Stimulated activated CD8-positive, alpha-beta memory T cell treated with anti-CD3 and anti-CD28 coated beads, Interleukin-15, amount 100 ng/mL, for 48 hours (primary cell): ENCODE data around the gene CTNNA2.

Experiments used
- DNase-seq, 2 donors: peaks; one replicate each; pipeline ENCODE4 v3.0.0-alpha.2; 2020; ENCODE audit warnings: low read depth in 2 of 2

Gene CTNNA2

DNA sequence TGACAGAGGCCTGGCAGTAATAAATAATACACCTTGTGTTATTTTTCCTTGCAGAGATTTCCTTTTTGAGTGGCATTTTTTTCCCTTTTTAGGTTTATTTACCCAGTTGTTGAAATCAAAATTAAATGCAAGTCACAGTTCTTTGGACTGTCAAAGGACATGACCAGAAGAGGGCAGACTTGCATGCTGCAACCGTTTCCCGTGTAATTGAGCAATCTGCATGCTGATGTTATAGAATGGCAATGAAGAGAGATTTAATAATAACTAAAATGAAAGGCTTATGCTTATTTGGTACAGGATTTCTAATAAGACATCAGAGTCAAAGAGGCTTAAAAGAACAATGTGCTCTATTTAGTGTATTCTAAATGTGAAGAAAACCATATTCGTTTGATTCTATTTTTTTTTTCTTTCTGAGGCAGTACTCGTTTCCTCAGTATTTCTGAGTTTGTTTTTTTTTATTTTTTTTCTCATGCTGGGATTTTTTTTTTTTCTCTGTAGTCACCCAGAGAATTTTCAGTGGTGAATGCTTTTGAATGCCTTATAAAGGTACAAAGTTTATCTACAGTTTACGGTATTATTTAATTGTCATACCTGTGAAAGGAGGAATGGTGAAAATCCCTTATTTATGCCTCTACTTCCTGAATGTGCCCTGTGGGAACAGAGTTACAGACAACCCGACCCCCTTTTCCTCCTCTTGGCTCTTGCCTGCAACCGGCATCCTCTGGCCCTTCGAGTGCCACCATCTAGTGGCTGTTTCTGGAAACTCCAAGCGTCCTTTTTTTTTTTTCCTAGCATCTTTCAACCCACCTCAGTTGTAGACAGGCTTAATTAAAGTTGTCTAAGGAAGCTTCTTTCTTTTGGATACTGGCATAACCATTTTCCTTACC lies 423.2 kb downstream of the CTNNA2 start:
- DNase-seq: no peak

GRCh38 chr2:79936715-79937114 lies 423.9 kb downstream of the CTNNA2 start:
- no peak for DNase-seq

GRCh38 chr2:79938648-79939047 lies 425.8 kb downstream of the CTNNA2 start:
- DNase-seq: no peak

DNA sequence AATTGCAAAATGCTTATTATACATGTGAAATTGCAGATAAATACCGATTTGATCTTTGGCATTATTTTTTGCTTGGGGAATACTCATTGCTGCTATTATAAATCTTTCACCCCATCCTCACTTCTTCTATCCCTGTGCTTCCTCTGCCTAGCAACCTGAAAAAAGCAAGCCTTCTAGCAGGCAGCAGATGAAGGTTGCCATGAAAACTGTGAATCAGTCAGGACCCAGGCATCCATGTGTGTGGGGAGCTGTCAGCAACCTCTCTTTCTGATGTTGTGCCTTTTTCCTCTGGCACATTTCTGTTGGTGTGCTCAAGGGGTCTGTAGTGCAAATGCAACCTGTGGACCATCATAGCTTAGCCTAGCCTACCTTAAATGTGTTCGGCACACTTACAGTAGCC lies 427.5 kb downstream of the CTNNA2 start:
- DNase-seq: no peak

- DNase-seq: no peak
Observed at GRCh38 chr2:79941179-79941578, 428.3 kb downstream of the CTNNA2 start.

DNA sequence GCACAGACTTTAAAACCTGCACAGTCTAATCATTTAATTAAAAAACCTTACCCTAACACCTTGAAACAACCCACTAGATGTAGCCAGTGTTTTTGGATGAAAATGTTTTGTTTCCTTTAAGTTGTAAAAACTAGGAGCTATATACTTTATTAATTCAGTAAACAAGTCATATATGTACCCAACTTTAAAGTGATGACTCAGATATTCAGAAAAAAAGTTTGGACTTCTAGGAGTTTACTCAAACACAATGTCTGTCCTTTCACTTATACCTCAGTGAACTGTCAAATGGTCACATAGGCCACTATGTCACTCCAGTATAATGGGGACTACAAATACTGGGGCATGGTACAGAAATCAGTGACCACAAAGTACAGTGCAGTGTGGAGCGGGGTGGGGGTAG lies 431.4 kb downstream of the CTNNA2 start:
- DNase-seq: no peak

DNA sequence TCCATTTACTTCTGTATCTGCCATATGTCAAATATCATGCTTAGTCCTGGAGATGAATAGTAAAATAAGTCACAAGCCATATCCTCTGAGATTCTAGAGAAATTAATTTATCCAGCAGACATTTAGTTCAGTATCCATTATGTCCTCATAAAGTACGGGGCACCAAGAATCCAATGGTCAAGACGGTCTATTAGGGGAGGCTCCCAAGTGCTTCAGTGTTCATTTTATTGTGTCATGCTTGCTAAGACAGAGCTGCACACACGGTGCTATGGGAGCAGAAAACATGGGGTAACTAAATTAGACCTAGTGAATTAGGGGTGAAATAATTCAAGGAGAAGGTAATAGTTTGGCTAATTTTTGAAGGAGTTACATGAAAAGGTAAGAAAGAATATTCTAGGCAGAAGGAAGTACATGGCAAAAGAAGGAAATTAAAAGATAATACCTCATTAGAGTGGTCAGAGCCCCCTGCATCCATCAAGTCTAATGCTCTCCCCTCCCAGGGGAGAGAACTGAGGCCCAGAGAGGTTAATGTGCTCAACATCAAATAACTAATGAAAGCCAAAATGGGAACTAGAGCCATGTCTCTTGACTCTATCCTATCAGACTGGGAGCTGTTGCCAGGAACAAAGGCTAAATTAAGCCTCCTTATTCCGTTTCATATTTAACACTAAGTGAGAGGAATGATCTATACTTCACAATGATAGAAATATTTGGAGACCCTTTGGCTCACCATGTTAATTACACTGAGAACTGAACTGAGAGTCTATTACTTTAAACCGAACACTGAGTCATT lies 433.0 kb downstream of the CTNNA2 start:
- DNase-seq: no peak

- no peak for DNase-seq
Observed at GRCh38 chr2:79947751-79948150, 434.9 kb downstream of the CTNNA2 start.

DNA sequence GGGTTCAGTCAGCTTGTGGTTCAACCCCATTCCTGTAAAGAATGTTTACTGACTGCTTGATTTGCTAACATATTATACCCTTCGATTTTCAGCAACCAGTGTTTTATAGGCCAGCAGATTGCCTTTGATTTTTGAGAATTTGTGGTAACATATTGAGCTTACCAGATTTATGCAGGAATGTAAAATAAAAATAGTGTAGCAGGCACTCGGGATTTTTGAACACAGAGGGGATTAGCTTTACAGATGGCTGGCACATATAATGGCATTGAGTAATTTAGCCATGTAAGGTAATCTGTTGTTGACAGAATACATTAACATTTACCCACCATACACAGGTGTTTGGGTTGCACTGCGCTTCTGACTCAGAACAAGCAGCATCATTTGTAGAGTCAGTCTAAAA lies 437.7 kb downstream of the CTNNA2 start:
- DNase-seq: no peak

DNA sequence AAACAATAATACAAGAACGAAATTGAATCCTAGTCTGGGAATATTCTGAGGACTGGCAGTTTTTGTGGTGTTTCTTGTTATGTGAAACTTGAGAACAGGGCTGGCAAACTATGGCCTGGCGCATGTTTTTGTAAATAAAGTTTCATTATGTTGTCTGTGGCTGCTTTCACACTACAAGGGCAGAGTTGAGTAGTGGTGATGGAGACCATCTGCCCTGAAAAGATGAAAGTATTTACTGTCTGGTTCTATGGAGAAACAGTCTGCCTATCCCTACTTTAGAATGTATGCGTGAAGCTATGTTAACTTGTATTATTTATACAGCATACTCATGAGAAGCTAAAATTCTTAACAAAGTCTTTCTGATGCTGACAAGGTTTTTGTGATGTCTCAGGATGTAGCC lies 439.8 kb downstream of the CTNNA2 start:
- DNase-seq: no peak

DNA sequence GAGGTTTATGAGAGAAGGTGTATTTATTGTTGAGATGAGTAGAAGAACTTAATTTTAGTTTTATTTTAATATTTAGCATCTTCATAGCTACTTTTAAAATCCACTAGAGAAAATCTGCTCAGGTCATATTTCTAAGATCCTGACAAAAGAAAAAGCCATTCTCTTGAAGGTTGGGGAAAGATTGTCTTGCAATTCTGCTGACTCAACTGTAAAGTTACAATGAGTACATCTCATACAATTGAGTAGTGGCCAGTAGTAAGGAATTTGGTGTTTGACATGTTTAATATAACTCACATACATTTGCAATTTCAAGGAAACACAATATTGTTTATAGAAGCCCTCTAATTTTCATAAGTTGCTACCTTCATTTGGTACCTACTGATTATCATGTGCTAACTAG lies 447.2 kb downstream of the CTNNA2 start:
- DNase-seq: no peak

- DNase-seq: no peak
Observed at GRCh38 chr2:79960519-79960918, 447.7 kb downstream of the CTNNA2 start.

DNA sequence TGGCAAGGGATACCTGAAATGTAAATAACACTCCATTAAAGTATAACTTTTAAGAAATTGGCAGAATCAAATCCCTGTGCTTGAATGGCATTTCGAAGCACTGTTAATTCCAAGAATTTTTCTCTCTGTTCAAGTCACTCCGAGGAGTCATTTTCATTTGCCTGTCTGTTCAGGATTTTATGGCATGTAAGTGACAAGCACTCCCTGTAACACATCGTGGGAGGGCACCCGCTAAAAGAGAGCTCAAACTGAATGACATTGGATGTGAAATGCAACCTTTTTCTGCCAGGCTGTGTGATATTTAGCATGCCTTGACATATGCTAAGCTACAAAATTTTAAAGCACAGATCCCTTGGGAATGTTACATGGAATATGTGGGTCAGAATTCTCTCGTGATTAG lies 452.1 kb downstream of the CTNNA2 start:
- DNase-seq: no peak

DNA sequence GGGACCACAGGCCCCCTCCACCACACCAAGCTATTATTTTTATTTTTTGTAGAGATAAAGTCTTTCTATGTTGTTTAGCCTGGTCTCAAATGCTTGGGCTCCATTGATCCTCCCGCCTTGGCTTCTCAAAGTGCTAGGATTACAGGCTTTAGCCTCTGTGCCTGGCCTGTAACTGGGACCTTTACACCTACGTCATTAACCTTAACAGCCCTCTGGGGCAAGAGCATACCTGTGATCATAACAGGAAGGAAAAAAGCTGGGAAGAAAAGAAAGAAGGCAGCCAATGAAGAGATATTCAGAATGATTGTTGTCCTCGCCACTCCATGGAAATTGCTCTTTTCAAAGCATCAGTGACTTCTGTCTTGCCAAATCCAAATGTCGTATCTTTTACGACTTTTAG lies 453.5 kb downstream of the CTNNA2 start:
- DNase-seq: no peak

- no peak for DNase-seq
Observed at GRCh38 chr2:79966882-79967281, 454.0 kb downstream of the CTNNA2 start.

GRCh38 chr2:79971807-79972206 lies 459.0 kb downstream of the CTNNA2 start:
- DNase-seq: no peak

DNA sequence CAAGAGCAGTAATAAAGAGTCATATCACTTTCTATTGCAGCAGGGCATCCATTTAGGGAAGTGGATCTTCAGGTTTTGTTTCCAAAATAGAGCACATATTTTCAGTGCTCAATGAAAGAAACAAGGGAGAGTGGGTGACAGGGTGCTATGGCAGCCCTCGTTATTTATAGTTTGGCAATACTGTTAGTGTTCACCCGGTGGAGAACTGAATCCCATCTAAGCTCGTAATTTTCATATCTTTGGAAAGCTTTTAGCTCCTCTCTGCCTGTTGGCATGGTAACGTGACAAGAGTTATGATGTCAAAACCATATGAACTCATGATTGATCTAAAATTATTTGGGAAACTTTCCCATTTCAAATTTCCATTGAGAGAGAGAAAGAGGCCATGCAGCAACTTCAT lies 459.8 kb downstream of the CTNNA2 start:
- no peak for DNase-seq

DNA sequence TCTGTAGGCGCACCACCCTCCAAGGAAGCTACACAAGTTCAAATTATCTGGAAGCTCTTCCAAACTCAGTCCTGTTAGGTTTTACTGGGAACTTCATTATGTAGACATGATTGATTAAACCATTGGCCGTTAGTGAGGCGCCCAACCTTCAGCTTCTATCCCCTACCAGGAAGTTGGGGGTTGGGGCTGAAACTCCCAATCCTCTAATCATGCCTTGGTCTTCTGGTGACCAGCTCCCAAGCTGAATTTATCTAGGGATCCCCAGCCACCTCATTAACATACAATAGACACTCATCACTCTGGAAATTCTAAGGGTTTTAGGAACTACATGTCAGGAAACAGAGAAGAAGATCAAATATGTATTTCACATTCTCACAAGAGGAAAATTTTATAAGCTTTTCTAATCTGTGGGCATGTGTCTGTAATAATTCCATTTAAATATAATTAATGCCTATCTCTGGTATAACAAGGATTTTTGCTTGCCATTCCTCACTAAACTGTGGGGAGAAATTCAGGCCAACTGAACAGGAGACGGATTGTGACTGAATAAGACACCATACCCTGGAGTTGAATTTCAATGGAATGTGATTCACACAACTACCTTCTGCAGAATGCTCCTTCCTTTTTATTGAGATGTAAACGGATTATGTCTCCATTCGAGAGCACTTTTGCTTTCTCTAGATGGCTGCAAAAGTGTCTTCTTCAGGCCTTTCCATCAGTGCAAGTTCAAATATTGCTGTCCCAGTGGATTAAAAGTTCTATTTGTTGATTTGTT lies 463.1 kb downstream of the CTNNA2 start:
- no peak for DNase-seq

GRCh38 chr2:79977792-79978191 lies 464.9 kb downstream of the CTNNA2 start:
- DNase-seq: no peak

DNA sequence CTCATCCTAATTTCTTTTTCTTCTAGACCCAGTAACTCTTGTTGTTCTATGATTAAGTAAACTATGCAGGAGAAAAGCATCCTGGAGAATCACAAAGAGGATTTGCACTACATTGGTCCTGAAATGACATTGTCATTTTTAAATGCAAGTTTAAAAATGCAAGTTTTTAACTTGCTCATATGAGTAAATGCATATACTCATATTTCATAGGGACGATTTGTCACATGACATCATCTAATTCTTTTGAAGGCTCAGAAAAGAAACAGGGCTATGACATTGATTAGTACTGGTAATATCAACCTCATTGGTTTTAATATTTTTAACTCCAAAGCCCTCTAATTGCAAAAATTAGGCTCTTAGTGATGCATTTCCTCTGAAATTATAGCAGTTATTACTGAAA lies 467.3 kb downstream of the CTNNA2 start:
- no peak for DNase-seq

GRCh38 chr2:79980816-79981215 lies 468.0 kb downstream of the CTNNA2 start:
- no peak for DNase-seq

- DNase-seq: no peak
Observed at GRCh38 chr2:79981316-79981715, 468.5 kb downstream of the CTNNA2 start.
